ENCODE data around the gene KCNA2.

- no peak for TF ChIP-seq POLR2AphosphoS5 (IDR thresholded peaks at IDR 0.05; ENCODE audit: borderline replicate concordance, low read depth, low read length)
- no peak for TF ChIP-seq EZH2 (IDR thresholded peaks at IDR 0.05)
Measured at GRCh38 chr1:110608247-110608646, 2.1 kb upstream of the KCNA2 start.
